Coronary artery (tissue), 2 donors: ENCODE data around the gene CLDN16.

ENCODE experiments used
- DNase-seq: peaks from one replicate; pipeline ENCODE4 v3.0.0-alpha.2; 2017; ENCODE audit warnings: low spot score
- H3K27ac ChIP-seq, 2 donors: fragments of 200-600 bp; sonication (generic); one replicate each; pipeline ENCODE4 v1.5.1; 2016 to 2019
- H3K4me3 ChIP-seq: fragments of 200-600 bp; sonication (generic); 2 replicates; pipeline ENCODE4 v1.5.1; 2016; ENCODE audit warnings: mild to moderate bottlenecking, moderate library complexity
- TF ChIP-seq, protein P1 (sequence below): fragments of 200-600 bp; sonication (generic); IDR thresholded peaks from one replicate; pipeline ENCODE4 v1.5.1; 2019; ENCODE audit warnings: antibody characterized with exemption

CLDN16 gene

DNA sequence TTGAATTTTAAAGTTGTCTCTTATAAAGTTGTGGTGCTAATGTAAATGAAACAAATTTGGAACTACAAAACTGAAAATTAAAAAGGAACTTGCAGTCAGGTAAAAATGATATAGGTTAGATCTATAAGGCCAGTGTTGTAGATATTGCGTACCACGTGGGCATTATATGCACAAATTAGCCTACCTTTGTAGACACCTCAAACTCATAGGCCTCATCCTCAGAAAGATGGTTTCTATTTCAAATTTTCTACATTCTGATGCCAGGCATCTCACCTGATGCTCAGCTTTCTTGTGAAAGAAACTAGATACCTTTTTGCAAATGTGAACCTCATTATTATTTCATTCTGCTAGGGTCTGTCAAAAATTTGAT lies 36.1 kb downstream of the CLDN16 start:
- TF ChIP-seq, protein P1, sequence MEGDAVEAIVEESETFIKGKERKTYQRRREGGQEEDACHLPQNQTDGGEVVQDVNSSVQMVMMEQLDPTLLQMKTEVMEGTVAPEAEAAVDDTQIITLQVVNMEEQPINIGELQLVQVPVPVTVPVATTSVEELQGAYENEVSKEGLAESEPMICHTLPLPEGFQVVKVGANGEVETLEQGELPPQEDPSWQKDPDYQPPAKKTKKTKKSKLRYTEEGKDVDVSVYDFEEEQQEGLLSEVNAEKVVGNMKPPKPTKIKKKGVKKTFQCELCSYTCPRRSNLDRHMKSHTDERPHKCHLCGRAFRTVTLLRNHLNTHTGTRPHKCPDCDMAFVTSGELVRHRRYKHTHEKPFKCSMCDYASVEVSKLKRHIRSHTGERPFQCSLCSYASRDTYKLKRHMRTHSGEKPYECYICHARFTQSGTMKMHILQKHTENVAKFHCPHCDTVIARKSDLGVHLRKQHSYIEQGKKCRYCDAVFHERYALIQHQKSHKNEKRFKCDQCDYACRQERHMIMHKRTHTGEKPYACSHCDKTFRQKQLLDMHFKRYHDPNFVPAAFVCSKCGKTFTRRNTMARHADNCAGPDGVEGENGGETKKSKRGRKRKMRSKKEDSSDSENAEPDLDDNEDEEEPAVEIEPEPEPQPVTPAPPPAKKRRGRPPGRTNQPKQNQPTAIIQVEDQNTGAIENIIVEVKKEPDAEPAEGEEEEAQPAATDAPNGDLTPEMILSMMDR: no peak
- Histone ChIP-seq H3K27ac (no peak overlapping the region), H3K4me3 (no peak overlapping the region)
- no peak for DNase-seq

DNA sequence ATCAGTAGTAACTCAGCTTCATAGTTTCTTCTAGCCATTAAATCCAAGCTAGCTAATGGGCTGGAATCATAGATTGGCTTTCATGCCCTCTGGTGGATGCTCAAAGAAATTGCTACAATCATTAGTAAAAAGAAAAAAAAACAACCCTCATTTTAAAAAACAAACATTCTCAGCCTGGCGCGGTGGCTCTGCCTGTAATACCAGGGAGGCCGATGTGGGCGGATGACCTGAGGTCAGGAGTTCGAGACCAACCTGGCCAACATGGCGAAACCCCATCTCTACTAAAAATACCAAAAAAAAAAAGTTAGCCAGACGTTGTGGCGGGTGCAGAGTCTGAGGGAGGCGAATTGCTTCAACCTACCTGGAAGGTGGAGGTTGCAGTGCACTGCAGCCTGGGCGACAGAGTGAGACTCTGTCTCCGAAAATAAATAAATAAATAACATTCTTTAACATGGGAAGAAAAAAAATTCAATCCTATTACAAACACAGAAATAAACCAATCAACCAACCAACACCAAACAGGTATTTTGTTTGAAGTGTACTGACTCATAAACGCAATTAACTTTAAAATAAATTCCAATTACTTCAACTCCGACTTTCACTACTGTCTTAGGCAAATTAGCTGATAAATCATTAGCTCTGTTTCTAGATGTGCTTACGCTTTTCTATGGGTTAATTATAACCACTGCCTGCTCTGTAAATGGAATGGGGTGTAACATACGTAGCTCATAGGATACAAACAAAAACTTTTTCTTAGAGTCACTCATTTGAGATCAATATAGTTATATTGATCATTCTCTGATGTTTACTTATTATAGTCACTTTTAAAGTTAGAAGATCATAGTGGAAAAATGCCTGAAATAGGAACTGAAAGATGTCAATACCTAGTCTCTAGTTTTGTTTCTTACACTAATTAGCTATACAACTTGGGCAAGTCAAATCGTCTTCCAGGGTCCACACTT lies 36.8 kb downstream of the CLDN16 start:
- H3K27ac ChIP-seq: no peak overlapping the region
- TF ChIP-seq, protein P1: peak; percentile 52
- no peak for DNase-seq
- no peak overlapping the region for H3K4me3 ChIP-seq

DNA sequence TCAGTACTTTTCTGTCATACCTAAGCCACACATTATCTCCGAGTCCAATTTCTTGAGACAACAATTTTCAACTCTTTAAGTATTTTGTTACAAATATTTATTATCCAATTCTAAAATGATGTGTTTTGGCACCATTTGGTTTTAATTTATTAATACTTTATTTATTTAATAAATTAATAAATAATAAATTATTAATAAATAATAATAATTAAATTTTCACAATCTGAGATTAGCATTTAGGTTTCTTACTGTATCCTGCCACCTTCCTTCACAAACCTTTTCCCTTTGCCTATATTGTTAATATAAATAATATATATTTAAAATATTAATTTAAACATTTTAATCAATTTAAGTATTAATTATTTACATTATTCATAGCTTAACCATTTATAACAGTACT lies 37.9 kb downstream of the CLDN16 start:
- no peak overlapping the region for H3K4me3 ChIP-seq
- H3K27ac ChIP-seq: no peak overlapping the region
- TF ChIP-seq, protein P1: no peak
- no peak for DNase-seq

DNA sequence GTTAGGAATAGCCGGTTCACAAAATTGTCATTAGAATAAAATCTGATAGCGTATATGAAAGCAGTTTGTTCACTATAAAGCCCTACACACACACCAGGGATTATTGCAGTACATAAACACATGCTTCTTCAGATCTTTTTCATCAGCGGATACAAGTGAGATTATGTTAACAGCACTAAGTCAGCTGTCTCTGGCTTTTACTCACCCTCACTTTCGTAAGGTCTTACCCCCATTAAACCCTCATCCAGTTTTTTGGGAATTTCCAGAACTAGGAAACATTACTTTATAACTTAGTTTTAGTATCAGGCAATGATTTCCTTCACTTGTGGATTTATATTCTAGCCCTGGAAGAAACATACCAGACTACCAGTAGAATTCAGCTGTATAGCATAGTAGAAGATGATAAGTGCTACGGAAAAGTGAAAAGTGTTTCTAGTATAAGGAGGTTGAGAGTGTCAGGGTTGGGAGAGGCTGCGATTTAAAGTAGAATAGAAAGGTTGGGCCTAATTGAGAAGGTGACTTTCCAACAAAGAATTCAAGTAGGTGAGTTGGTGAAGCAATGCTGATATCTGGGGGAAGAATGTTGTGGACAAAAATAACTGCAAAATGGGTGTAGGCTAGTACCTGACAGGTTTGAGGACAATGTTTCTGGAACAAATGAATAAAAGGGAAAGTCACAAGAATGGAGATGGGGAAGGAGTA lies 39.0 kb downstream of the CLDN16 start:
- TF ChIP-seq, protein P1: no peak
- H3K4me3 ChIP-seq: no peak overlapping the region

DNA sequence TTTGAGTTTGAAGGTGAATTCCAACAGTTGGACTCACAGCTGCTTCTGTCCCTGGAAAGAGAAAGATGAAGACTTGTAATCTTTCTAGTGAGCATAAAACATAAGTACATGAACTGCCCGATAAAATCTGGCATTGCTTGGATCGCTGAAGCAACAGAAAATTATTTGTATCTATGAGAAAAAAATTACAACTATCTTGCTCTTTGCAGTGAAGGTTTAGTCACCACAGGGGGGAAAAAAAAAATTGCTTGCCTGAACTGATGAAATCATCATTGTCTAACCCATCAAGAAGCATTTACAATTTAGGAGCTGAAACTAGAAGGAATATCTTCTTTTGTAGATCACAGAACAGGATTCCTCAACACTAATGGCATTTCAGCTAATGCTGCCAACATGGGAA lies 41.7 kb downstream of the CLDN16 start:
- Histone ChIP-seq H3K27ac (no peak overlapping the region), H3K4me3 (no peak overlapping the region)
- no peak for DNase-seq
- TF ChIP-seq, protein P1: no peak

More for the DNA sequence above, 39.0 kb downstream of the CLDN16 start:
- DNase-seq: no peak
- no peak overlapping the region for H3K27ac ChIP-seq

DNA sequence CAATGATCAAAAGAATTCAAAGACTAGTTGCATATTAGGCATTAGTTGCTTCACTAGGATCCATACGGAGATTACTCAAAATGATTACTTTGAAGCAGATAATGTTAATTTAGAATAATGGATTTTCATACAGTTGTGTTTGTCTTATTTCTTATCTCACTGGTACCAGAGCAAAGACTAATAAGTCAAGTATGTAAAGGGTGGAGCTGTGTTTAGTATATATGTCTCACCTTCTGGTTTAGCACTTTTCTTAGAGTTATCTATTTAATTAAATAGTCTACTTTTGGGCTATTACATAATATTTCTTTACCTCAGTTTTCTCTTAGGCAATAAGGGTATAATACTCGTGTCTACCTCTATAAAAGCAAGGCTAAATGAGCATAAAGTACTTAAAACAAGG lies 42.9 kb downstream of the CLDN16 start:
- TF ChIP-seq, protein P1: no peak
- Histone ChIP-seq H3K4me3 (no peak overlapping the region), H3K27ac (no peak overlapping the region)
- no peak for DNase-seq
